GM13977 (cell line): Measurements from ENCODE around the gene RELN.
"Not testable (repeated sequence)": the region's sequence is repeated elsewhere in the genome, so short reads cannot be mapped to it uniquely, and the experiment has no call there.

Source experiments
- DNase-seq: peaks from one replicate; pipeline ENCODE4 v3.0.0; 2012; ENCODE audit warnings: low spot score
- in situ Hi-C: fragments of 300-500 bp; cut with MboI; formaldehyde crosslinking; loops from one replicate; pipeline ENCODE4 v1.12.0; 2022; ENCODE audit warnings: low sequenced_read_pairs, low pct_unique_long_range_greater_than_20kb, mixed read lengths, inconsistent platforms; ENCODE audit not compliant: unreplicated experiment
- TF ChIP-seq, protein P1 (sequence below): IDR thresholded peaks from 2 replicates; pipeline ENCODE4 v1.5.1; 2012; ENCODE audit warnings: mild to moderate bottlenecking, control low read depth; ENCODE audit not compliant: insufficient read depth; ENCODE audit errors: extremely low read depth, missing control alignments

Gene RELN

DNA sequence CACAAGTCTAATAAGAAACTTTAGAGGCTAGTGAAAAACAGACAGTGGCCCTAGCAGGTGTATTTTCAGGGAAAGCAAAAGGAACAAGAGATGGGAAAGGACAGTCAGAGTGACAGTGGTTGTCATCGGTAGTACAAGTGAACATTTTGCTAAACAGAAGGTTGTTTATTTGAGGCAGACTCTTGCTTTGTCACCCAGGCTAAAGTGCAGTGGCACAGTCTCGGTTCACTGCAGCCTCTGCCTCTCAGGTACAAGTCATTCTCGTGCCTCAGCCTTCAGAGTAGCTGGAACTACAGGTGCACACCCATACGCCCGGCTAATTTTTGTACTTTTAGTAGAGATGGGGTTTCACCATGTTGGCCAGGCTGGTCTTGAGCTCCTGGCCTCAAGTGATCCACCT lies 195.8 kb downstream of the RELN start:
- in situ Hi-C loops, result no loop called here
- TF ChIP-seq, protein P1, sequence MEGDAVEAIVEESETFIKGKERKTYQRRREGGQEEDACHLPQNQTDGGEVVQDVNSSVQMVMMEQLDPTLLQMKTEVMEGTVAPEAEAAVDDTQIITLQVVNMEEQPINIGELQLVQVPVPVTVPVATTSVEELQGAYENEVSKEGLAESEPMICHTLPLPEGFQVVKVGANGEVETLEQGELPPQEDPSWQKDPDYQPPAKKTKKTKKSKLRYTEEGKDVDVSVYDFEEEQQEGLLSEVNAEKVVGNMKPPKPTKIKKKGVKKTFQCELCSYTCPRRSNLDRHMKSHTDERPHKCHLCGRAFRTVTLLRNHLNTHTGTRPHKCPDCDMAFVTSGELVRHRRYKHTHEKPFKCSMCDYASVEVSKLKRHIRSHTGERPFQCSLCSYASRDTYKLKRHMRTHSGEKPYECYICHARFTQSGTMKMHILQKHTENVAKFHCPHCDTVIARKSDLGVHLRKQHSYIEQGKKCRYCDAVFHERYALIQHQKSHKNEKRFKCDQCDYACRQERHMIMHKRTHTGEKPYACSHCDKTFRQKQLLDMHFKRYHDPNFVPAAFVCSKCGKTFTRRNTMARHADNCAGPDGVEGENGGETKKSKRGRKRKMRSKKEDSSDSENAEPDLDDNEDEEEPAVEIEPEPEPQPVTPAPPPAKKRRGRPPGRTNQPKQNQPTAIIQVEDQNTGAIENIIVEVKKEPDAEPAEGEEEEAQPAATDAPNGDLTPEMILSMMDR, result no peak
- DNase-seq, result no peak

DNA sequence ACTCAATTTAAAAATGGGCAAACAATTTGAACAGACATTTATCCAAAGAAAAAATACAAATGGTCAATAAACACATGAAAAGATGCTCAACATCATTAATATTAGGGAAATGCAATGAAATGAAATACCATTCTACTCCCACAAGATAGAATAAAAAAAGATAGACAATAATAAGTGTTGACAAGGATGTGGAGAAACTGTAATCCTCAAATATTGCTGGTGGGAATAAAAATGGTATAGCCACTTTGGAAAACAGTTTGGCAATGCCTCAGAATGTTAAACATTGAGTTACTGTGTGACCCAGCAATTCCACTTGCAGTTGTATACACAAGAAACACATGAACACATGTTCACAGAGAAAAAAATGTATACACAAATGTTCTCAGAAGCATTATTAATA lies 197.6 kb downstream of the RELN start:
- DNase-seq, result no peak
- TF ChIP-seq, protein P1, result no peak
- in situ Hi-C loops, result no loop called here

DNA sequence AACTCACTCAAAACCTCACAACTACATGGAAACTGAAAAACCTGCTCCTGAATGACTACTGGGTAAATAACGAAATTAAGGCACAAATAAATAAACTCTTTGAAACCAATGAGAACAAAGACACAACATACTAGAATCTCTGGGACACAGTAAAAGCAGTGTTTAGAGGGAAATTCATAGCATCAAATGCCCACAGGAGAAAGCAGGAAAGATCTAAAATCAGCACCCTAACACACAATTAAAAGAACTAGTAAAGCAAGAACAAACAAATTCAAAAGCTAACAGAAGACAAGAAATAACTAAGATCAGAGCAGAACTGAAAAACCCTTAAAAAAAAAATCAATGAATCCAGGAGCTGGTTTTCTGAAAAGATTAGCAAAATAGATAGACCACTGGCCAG lies 202.4 kb downstream of the RELN start:
- in situ Hi-C loops, DNase-seq: not testable (repeated sequence)

DNA sequence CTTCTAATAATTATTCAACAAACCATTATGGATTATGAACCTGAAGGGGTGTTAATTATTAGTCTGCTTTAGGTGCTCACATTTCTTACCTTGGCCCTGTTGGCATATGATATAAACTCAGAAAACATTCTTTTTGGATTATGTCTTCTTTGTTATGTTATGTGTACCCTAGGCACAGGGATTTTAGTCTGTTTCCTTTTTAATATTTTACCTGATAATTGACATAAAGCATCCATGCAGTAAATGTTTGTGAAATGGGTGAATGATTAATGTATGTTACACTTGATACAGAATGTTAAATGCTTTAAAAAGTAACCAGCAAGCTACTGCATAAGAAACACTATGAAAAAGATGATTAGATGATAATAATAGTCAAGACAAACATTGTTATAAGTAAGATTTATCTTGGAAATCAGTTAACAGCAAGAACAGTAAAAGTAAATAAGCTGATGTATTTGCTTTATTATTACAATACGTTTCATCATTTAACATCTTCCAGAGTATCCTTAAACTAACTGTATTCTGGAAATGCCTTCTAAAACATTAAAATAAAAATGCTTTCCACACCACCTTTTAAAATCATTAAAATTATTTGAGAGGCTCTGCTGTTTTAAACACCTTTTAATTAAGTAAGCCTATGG lies 204.7 kb downstream of the RELN start:
- in situ Hi-C loops, result no loop called here
- TF ChIP-seq, protein P1, result no peak

DNA sequence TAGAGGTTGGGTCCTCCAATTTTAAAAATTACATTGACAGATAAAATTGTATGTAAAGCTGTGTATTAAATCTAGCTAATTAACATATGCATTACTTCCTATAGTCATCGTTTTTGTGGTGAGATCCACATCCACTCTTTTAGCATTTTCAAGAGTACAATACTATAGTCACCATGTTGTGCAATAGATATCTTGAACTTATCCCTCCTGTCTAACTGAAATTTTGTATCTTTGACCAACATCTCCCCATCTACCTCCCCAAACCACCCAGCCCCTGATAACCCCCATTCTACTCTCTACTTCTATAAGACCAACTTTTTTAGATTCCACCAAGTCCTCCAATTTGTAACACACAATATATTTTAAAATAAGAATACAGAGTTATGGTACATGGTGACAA lies 208.0 kb downstream of the RELN start:
- in situ Hi-C loops, result no loop called here
- TF ChIP-seq, protein P1, result no peak
- no peak for DNase-seq

More for the DNA sequence above, 204.7 kb downstream of the RELN start:
- DNase-seq, result no peak

DNA sequence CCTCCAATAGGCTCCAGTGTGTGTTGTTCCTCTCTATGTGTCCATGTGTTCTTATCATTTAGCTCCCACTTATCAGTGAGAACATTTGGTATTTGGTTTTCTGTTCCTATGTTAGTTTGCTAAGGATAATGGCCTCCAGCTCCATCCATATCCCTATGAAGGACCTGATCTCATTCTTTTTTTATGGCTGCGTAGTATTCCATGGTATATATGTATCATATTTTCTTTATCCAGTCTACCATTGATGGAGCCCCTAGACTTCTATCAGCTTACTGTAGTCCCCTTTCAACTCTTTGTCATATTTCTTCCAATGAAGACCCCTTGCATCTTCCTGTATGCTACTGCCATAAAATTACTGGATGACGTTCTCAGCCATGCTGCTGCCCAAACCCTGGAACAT lies 208.9 kb downstream of the RELN start:
- DNase-seq, in situ Hi-C loops: not testable (repeated sequence)

DNA sequence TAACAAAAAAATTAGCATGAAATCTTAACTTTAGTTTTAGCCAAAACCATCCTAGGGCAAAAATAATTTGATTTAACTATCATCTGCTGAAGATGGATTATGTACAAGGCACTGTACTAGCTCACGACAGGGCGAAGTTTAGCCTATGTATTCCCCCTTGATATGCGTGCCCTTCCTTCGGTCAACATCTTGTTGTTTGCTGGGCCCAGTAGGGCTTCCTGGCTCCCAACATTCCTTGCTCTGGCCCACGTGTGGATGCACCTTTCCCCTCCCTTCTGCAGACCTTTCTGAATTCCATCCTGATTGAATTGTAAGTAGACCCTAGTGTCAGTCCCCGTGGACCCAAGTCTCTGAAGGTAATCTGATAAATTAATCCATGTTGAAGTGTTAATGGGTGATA lies 212.0 kb downstream of the RELN start:
- DNase-seq, result no peak
- TF ChIP-seq, protein P1, result no peak
- in situ Hi-C loops, result no loop called here

DNA sequence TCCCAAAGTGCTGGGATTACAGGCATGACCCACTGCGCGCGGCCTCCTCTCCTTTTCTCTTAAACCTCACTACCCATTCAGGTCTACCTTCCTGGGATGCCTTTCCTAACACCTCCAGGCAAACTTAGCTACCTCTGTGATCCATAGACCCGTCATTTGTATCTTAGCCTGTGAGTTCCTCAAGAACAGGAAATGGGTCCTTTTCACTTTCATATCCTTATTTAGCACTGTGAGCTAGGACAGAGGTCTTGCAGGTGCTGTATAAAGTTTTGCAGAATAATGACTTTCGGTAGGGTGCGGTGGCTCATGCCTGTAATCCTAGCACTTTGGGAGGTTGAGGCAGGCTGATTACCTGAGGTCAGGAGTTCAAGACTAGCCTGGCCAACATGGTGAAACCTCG lies 215.7 kb downstream of the RELN start:
- in situ Hi-C loops, result no loop called here

More for the DNA sequence above, 215.7 kb downstream of the RELN start:
- TF ChIP-seq, protein P1, result no peak
- no peak for DNase-seq
